Panc1 (cell line): ENCODE results near the gene TMEM131. TPM values are rescaled to one million over a fixed set of nuclear protein-coding genes. Genes with fewer than 3 reads are reported as not detected.

ENCODE experiments used
- ATAC-seq: fragments of 200-7000 bp; cut with Tn5 transposase; 2 replicates; pipeline ENCODE4 v1.9.1; 2020; ENCODE audit warnings: mild to moderate bottlenecking, moderate library complexity
- BruUV-seq: library from RNA; stranded (reverse); fragments of 400-500 nt; replicated peaks from 2 replicates; lab custom pipeline; 2021; lab: Mats Ljungman, UMichigan
- CTCF ChIA-PET: fragments of 300-600 bp; sonication (Branson Sonifier 250); formaldehyde crosslinking; loops from one replicate; lab custom pipeline; 2022; ENCODE audit warnings: antibody characterized with exemption; lab: Charles Lee
- POLR2A ChIA-PET: fragments of 300-600 bp; sonication (Branson Sonifier 250); formaldehyde crosslinking; loops from one replicate; lab custom pipeline; 2022; ENCODE audit warnings: antibody characterized with exemption; lab: Charles Lee
- DNase-seq: peaks from one replicate; pipeline ENCODE4 v3.0.0-alpha.2; 2010; ENCODE audit warnings: low read depth, low spot score
- H3K27ac ChIP-seq: 2 replicates; pipeline ENCODE4 v1.5.1; 2011; ENCODE audit warnings: mild to moderate bottlenecking, low read length, inconsistent platforms
- H3K27me3 ChIP-seq: fragments of 200-500 bp; sonication (Bioruptor generic); 2 replicates; pipeline ENCODE4 v1.6.0; 2014; ENCODE audit warnings: low read length, inconsistent platforms; ENCODE audit not compliant: control insufficient read depth, insufficient read depth
- H3K36me3 ChIP-seq: fragments of 200-500 bp; sonication (Bioruptor generic); 2 replicates; pipeline ENCODE4 v1.5.1; 2014; ENCODE audit warnings: inconsistent platforms, mild to moderate bottlenecking, low read length, moderate library complexity; ENCODE audit not compliant: control insufficient read depth, insufficient read depth
- H3K4me1 ChIP-seq: 2 replicates; pipeline ENCODE4 v1.5.1; 2011; ENCODE audit warnings: inconsistent platforms, mild to moderate bottlenecking, low read length, moderate library complexity; ENCODE audit not compliant: control insufficient read depth, insufficient read depth
- H3K4me3 ChIP-seq, 2 experiments: 2 replicates each; pipeline ENCODE4 v1.5.1; 2011 to 2012; ENCODE audit warnings: low read depth in 2 of 2, low read length in 2 of 2, mild to moderate bottlenecking in 2 of 2, inconsistent platforms in 1 of 2, moderate library complexity in 1 of 2
- H3K9me3 ChIP-seq: fragments of 200-500 bp; sonication (Bioruptor generic); 2 replicates; pipeline ENCODE4 v1.5.1; 2014; ENCODE audit warnings: low read depth, mild to moderate bottlenecking, inconsistent platforms, low read length, moderate library complexity; ENCODE audit not compliant: control insufficient read depth, insufficient read depth
- CTCF ChIP-seq: fragments of 450-650 bp; IDR thresholded peaks from 2 replicates; pipeline ENCODE4 v1.5.1; 2017; ENCODE audit warnings: mild to moderate bottlenecking
- POLR2AphosphoS5 ChIP-seq: IDR thresholded peaks from 2 replicates; pipeline ENCODE4 v1.6.1; 2012; ENCODE audit warnings: mild to moderate bottlenecking, low read depth, low read length, moderate library complexity
- REST ChIP-seq, 2 experiments: IDR thresholded peaks; 2 replicates each; pipeline ENCODE4 v1.6.1; 2011 to 2012; ENCODE audit warnings: low read depth in 2 of 2, control low read depth in 1 of 2, low read length in 1 of 2, mild to moderate bottlenecking in 1 of 2, moderate library complexity in 1 of 2; ENCODE audit not compliant: insufficient read depth in 1 of 2
- SIN3A ChIP-seq: IDR thresholded peaks from 2 replicates; pipeline ENCODE4 v1.6.1; 2012; ENCODE audit warnings: low read depth, mild to moderate bottlenecking, low read length, moderate library complexity, borderline replicate concordance; ENCODE audit not compliant: insufficient read depth
- TCF7L2 ChIP-seq: IDR thresholded peaks from 2 replicates; pipeline ENCODE4 v1.6.1; 2011; ENCODE audit warnings: mild to moderate bottlenecking, low read depth, low read length, inconsistent platforms
- in situ Hi-C: cut with HindIII; loops from 2 replicates; pipeline ENCODE4 v1.10.0; 2016; ENCODE audit warnings: low sequenced_read_pairs, low pct_unique_long_range_greater_than_20kb
- intact Hi-C: fragments of 100-400 bp; cut with micrococcal nuclease; formaldehyde crosslinking; loops from one replicate; pipeline ENCODE4 v1.10.0; 2022; ENCODE audit not compliant: unreplicated experiment
- total RNA-seq: library from RNA; stranded (reverse); gene quantifications from one replicate; pipeline ENCODE4 v1.2.1, GENCODE V29; 2021; ENCODE audit not compliant: unreplicated experiment

The TMEM131 gene
- total RNA-seq, 1 experiment from 2014 or later: 43.4 TPM

GRCh38 chr2:97761192-97761591, 234.6 kb downstream of the TMEM131 start:
- Histone ChIP-seq H3K27ac (no peak overlapping the region), H3K4me1 (no peaks in the 10 kb centered on the region), H3K9me3 (no peaks in the 10 kb centered on the region), H3K27me3 (no peaks in the 10 kb centered on the region), H3K4me3 (no peak overlapping the region), H3K36me3 (0 out of 2 replicates have a peak, but pooled peaks cover 7% of the 10 kb centered on the region)
- intact Hi-C loops (no loop called here), in situ Hi-C loops (no loop called here)
- ChIA-PET POLR2A (no interaction called here), CTCF (no interaction called here)
- BruUV-seq: no TSS peak
- TF ChIP-seq CTCF (no peak), TCF7L2 (no peak), SIN3A (no peak), POLR2AphosphoS5 (no peak), REST (IDR thresholded peaks at IDR 0.05; ENCODE audit: insufficient read depth in 1 of 2, low read depth in 2 of 2, low read length in 1 of 2) (no peak)
- ATAC-seq: no peak
- DNase-seq: no peak

- Histone ChIP-seq H3K36me3 (0 out of 2 replicates have a peak, but pooled peaks cover 5% of the 10 kb centered on the region), H3K4me3 (no peak overlapping the region), H3K9me3 (no peaks in the 10 kb centered on the region), H3K27ac (no peak overlapping the region), H3K4me1 (no peaks in the 10 kb centered on the region), H3K27me3 (no peaks in the 10 kb centered on the region)
- BruUV-seq: no TSS peak
- POLR2A ChIA-PET: no interaction called here
- in situ Hi-C loops: no loop called here
- TF ChIP-seq CTCF: no peak
- no peak for TF ChIP-seq POLR2AphosphoS5
- DNase-seq: no peak
- intact Hi-C loops: no loop called here
- CTCF ChIA-PET: no interaction called here
- no peak for ATAC-seq
Measured at GRCh38 chr2:97760480-97761049, 235.2 kb downstream of the TMEM131 start.
